GM21447 (cell line): ENCODE measurements around the gene TBC1D9B.

ENCODE experiments used
- ATAC-seq: cut with Tn5 transposase; IDR thresholded peaks from one replicate; pipeline ENCODE4 v1.9.1; 2021; ENCODE audit not compliant: unreplicated experiment

TBC1D9B gene

DNA sequence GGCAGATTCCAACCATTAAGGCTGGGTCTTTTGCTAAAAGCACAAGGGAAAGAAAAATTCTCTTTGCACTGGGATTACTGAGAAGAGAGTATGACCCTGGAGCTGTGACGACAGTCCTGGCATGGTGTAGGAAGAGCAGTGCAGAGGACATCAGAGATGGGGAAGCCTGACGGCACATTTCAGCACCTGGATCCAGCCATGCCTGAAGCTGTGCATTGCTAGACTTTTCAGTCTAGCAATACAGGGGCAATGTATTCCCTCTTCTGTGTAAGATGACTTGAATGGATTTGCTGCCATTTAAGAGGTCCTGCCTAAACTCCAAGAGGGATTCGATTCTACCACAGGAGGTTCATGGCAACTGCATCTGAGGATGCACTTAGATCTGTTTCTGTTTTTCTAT lies 36.7 kb downstream of the TBC1D9B start:
- ATAC-seq = no peak

DNA sequence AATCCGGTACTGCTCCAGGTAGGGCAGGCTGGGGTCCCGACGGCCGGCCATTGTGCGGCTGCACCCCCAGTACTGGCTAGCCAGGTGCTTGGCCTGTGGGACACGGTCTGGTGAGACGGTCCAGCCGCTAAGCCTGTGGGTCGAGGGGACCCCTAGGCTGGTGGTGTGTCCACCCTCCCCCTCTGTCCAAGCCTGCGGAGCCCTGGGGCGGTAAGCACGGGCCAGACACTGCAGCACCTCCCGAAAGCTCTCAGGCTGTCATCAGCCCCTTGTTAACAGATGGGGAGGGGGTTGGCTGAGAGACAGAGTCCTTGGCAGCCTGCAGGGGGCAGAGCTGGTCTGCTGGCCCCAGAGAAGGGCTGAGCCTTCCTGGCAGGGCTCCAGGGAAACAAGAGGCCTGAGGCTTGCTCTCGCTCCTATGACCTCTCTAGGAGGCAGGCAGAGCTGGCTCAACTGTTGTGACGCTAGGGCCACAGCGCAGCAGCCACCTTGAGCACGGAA lies 37.2 kb downstream of the TBC1D9B start:
- ATAC-seq = no peak

GRCh38 chr5:179869641-179870402 lies 37.9 kb downstream of the TBC1D9B start:
- no peak for ATAC-seq

DNA sequence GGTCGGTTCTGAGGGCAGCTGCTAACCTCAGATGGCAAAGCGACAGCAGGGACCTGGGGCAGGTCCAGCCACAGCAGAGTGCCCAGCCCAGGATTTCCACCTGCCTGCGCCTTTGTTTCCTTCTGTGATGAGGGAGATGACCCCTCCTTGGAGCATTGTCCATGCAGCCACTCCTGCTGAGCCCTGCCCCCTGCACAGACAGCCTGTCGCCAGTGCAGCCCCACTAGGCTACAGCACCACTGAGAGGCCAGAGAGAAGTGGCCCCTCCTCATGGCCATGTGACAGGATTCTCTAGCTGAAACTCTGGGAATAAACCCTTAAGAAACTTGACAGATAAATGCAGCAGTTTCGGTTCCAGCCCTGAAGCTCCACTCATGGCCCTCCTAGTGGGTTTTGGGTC lies 38.6 kb downstream of the TBC1D9B start:
- ATAC-seq = no peak

- ATAC-seq = no peak
These were observed 39.2 kb downstream of the TBC1D9B start for GRCh38 chr5:179868541-179868940.

- ATAC-seq = no peak
These were observed 40.2 kb downstream of the TBC1D9B start for GRCh38 chr5:179867476-179867875.

DNA sequence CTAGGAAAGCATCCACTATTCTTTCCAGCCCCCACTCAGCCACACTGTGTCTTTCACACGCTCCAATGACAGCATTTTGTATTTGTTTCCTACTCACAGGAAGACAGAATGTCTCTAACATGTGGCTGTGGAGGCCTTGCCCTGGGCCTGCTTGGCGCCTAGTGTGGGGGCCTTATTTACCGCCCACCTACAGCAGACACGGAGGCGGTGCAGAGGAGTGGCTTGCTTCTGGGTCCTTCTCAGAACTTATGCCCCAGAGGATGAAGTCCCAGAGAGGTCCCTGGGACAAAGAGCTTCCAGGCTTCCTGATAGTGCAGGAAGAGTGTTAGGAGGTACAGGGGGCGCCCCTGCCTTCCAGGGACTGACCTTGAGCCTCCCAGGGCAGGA lies 40.6 kb downstream of the TBC1D9B start:
- ATAC-seq = no peak

DNA sequence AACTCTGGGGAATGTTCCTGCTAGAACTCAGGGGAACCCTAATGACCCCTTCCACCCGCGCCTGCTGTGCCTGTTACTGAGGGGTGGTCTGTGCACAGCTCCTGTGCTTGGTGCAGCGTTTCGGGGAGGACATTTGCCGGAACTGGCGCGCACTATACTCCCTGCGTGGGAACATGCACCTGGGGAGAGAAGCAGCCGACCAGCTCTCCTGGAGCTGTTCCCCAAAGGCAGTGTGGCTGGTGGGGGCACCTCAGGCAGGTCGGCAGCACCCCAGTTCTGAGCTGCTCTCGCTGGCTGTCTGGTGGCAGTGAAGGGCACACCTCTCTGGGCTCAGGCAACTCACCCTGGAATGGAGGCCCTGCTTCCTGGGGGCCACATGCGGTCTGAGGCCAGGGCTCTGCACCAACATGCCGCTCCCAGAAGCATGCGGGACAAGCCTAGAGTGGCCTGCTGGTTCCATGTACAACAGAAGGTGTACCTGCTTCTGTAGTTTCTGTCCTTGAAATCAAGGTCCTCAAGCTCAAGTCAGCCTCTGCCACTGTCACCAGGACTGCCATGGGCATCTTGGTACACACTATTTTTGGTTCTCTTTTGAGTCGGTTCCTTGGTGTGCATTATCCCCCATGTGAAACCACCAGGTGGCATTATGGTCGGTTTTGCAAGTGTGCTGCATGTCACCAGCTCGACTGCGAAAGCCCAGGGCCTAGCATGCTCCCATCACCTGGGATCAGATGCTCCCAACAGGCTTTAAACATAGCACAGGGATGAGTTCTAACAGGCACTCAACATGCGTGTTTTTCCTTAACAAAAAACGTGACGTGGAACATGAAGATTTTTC lies 41.2 kb downstream of the TBC1D9B start:
- ATAC-seq = peak; percentile 53

DNA sequence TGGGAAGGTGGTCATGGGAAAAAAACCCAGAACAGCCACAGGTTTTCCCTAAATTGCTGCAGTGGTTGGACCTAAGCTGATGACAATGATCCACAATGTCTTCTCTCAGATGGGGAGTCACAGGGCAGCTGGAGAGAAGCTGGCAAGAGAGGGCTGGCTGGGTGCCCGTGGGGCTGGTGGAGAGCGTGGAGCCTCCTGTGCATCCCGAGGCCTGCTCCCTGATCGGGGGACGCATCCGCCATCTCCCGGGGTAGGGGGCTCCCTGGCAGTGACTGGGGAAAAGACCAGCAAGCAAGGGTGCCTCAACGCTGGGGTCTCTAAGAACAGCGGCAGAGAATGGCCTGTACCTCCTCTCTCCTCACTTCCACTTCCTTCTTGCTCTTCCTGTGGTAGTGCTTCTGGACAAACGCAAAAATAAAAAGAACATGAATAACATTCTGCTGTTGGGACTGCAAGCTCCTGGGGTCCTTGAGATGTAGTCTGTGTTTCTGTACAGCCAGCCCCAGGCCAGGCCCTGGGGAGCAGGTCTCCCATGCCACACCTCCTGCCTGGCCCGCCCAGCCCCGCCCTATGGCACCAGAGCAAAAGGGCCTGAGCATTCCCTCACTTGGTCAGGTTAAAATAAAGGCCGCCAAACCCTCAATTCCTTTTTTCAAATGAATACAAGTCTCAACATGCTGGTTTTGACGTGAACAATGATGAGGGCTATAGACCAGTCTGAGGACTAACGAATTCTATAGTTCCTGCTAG lies 42.0 kb downstream of the TBC1D9B start:
- ATAC-seq = no peak

DNA sequence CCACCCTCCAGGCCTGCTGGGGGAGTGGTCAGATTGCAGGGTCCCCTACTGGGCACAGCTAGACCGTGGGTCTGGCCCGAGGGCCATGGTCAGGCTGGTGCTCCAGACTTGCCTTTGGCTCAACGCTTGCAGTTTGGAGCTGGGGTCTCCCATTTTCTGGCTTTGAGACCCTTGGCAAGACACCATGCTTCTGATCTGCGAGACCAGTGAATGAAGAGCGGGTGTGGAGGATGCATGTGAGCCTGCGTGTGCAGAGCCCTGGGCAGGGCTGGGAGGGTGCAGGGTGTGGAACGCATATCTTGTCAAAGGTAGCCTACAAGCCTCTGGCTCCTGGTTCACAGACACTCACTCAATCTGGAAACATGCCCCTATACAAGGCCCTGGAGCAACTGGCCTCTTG lies 43.0 kb downstream of the TBC1D9B start:
- no peak for ATAC-seq

- no peak for ATAC-seq
These were observed 44.1 kb downstream of the TBC1D9B start for GRCh38 chr5:179863449-179864085.

- no peak for ATAC-seq
These were observed 44.8 kb downstream of the TBC1D9B start for GRCh38 chr5:179862891-179863290.

DNA sequence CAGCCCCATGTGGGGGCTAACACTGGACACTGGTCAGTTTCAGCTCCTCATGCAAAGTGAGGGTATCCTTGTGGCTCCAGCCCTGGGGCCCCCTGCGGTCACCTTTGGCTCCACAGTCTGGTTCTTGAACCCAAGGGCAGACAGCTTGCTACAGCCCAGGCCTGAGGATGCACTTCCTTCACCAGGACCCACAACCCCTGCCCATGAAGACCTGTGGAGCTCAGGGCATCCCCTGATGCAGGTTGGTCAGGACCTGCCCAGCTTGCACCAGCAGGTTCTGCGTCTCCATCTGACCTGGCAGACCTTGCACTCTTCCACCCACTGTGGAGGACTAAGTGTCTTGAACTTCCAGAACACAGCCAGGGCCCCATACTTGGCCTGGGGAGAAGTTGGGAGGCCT lies 45.4 kb downstream of the TBC1D9B start:
- no peak for ATAC-seq

GRCh38 chr5:179860301-179860700 lies 47.4 kb downstream of the TBC1D9B start:
- ATAC-seq = no peak

- peak; percentile 97 for ATAC-seq
These were observed 48.9 kb downstream of the TBC1D9B start, which contains the start of gene MRNIP for GRCh38 chr5:179858586-179859427. TSS of gene MRNIP (minus strand) at chr5:179858817. CDS start at chr5:179858796, 21 bp downstream.

DNA sequence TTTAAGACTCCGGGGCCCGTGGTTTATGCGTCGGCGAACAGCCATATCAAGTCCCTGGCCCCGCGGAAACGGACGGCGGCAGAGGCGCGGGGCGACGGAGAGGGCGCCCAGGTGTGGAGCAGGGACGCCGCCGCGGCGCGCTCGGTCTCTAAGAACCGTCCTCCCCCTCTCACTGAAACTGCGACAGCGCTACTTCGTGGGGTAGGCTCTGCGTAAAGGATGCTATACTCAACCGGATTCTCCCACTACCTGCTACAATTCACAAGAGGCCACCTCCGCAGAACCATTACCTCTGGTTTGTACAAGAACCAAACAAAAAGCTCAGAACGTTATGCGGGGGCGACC lies 49.5 kb downstream of the TBC1D9B start:
- peak; percentile 43 for ATAC-seq

DNA sequence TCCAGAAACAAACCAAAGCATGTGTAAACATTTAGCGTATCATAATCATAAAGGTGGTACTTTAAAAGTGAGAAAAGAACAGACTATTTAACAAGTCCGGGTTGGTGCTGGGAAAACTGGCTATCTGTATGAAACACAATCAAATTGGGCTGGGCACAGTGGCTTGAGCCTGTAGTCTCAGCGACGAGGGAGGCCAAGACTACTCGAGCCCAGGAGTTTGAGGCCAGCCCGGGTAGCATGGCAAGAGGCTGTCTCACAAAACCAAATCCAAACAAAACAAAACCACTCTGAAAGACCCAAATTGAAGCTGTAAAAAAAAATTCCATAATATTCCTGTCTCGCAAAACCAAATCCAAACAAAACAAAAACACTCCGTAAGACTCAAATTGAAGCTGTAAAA lies 53.3 kb downstream of the TBC1D9B start:
- ATAC-seq = no peak

DNA sequence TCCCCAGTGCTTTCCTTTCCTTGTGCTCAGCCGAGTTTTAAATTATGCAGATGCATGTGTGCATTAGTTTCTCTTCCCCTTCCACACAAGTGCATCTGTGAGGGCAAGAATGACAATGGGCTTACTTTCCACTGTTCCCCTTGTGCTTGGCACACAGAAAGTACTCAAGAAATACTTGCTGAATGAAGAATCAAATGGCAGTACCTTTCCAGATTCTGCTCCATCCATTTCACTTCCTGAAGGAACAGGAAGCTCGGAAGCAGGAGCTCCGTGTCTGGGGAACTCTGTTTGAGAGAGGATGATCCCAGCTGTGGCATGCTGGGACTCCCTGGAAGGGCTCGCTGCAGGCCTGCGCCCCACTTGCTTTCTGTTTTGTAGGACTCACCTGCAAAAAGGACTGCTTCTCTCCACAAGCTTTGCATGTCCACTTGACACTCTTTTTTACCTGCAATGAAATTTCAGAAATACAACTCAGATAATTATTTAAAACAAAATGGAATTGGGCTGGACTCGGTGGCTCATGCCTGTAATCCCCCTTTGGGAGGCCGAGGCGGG lies 54.6 kb downstream of the TBC1D9B start:
- peak; percentile 89 for ATAC-seq

DNA sequence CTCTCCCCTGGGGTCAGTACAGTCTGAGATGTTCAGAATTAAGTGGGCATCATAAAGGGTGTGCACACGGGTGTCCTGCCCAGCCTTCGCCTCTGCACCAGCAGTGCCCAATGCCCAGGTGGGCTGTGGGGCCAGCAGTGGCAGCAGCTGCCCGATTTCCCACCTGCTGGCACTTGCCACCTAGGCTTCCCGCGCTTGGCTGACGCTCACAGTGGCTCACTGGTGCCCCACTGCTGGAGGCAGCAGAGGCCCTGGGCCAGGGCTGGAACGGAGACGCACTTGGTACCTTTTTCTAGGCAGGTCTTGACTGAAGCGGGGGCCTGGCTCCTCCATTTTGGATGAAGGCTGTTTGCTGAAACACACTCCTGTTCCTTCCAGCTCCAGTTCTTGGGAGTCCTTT lies 66.1 kb downstream of the TBC1D9B start:
- ATAC-seq = no peak

GRCh38 chr5:179840766-179841165 lies 66.9 kb downstream of the TBC1D9B start:
- no peak for ATAC-seq
